Measurements from ENCODE around the gene IGSF5. TPM values are rescaled to one million over a fixed set of nuclear protein-coding genes. Genes with fewer than 3 reads are reported as not detected.

IGSF5 gene
- polyA plus RNA-seq, 3 donors: not detected

GRCh38 chr21:39807738-39808137 is 62.8 kb downstream of the IGSF5 start:
- no peak for TF ChIP-seq CTCF (IDR thresholded peaks at IDR 0.05)

GRCh38 chr21:39809936-39810335 is 65.0 kb downstream of the IGSF5 start:
- no peaks in the 10 kb centered on the region for H3K4me1 Mint-ChIP-seq
- TF ChIP-seq CTCF (IDR thresholded peaks at IDR 0.05): no peak
- Histone ChIP-seq H3K9ac (ENCODE audit: insufficient read depth, low read length, poor library complexity, severe bottlenecking) (no peak overlapping the region), H4K20me1 (ENCODE audit: insufficient read depth, low read length) (no peaks in the 10 kb centered on the region), H3K9me3 (replicated peaks in 1 of 2; ENCODE audit: control insufficient read depth in 1 of 2, insufficient read depth in 1 of 2, low read length in 2 of 2) (no peaks in the 10 kb centered on the region), H3K27me3 (ENCODE audit: control insufficient read depth in 2 of 2, insufficient read depth in 2 of 2, low read length in 2 of 2) (no peaks in the 10 kb centered on the region), H2AFZ (ENCODE audit: insufficient read depth, low read depth, low read length, poor library complexity, severe bottlenecking) (no peak overlapping the region), H3K4me1 (ENCODE audit: control insufficient read depth in 1 of 2, insufficient read depth in 2 of 2, low read length in 2 of 2) (no peaks in the 10 kb centered on the region), H3K36me3 (replicated peaks in 1 of 2; ENCODE audit: control insufficient read depth in 1 of 2, insufficient read depth in 2 of 2, low read length in 2 of 2) (no peaks in the 10 kb centered on the region), H3K79me2 (ENCODE audit: insufficient read depth, low read length) (no peaks in the 10 kb centered on the region), H3K4me3 (replicated peaks in 1 of 3; ENCODE audit: low read depth in 2 of 3, low read length in 3 of 3) (no peak overlapping the region), H3K27ac (ENCODE audit: low read depth in 1 of 2, low read length in 2 of 2) (no peak overlapping the region), H3K4me2 (replicated peaks; ENCODE audit: extremely low read depth, low read length, poor library complexity, severe bottlenecking) (no peak overlapping the region)
- no peak overlapping the region for H3K27ac Mint-ChIP-seq
- H3K36me3 Mint-ChIP-seq: no peaks in the 10 kb centered on the region
- no peak for DNase-seq
- H3K4me3 Mint-ChIP-seq: no peak overlapping the region
- peaks cover 2 to 12% (median 9%) of the 10 kb centered on the region in 7 donors for H3K9me3 Mint-ChIP-seq
- intact Hi-C loops (cut with micrococcal nuclease): no loop called here
- H3K27me3 Mint-ChIP-seq (ENCODE audit: low read depth in 3 of 3): peaks cover 2 to 5% (median 2%) of the 10 kb centered on the region in 3 donors
- 82% methylated on average over 3 of the region's 5 CpGs for WGBS (ENCODE audit: insufficient coverage)

More at GRCh38 chr21:39807738-39808137, 62.8 kb downstream of the IGSF5 start:
- H3K4me1 Mint-ChIP-seq: no peaks in the 10 kb centered on the region
- H3K36me3 Mint-ChIP-seq: no peaks in the 10 kb centered on the region
- DNase-seq: no peak
- H3K79me2 ChIP-seq (ENCODE audit: insufficient read depth, low read length): no peaks in the 10 kb centered on the region
- no peak overlapping the region for H3K27ac Mint-ChIP-seq
- H3K9me3 Mint-ChIP-seq: peaks cover 2 to 14% (median 7%) of the 10 kb centered on the region in 7 donors
- no peak overlapping the region for H3K4me2 ChIP-seq (replicated peaks; ENCODE audit: extremely low read depth, low read length, poor library complexity, severe bottlenecking)
- H3K27ac ChIP-seq (ENCODE audit: low read depth in 1 of 2, low read length in 2 of 2): no peak overlapping the region
- H3K9ac ChIP-seq (ENCODE audit: insufficient read depth, low read length, poor library complexity, severe bottlenecking): no peak overlapping the region
- no peaks in the 10 kb centered on the region for H3K27me3 ChIP-seq (ENCODE audit: control insufficient read depth in 2 of 2, insufficient read depth in 2 of 2, low read length in 2 of 2)
- H3K4me3 Mint-ChIP-seq: no peak overlapping the region
- H3K36me3 ChIP-seq (replicated peaks in 1 of 2; ENCODE audit: control insufficient read depth in 1 of 2, insufficient read depth in 2 of 2, low read length in 2 of 2): no peaks in the 10 kb centered on the region
- H3K4me1 ChIP-seq (ENCODE audit: control insufficient read depth in 1 of 2, insufficient read depth in 2 of 2, low read length in 2 of 2): no peaks in the 10 kb centered on the region
- no peaks in the 10 kb centered on the region for H3K9me3 ChIP-seq (replicated peaks in 1 of 2; ENCODE audit: control insufficient read depth in 1 of 2, insufficient read depth in 1 of 2, low read length in 2 of 2)
- no peaks in the 10 kb centered on the region for H4K20me1 ChIP-seq (ENCODE audit: insufficient read depth, low read length)
- peaks cover 2 to 5% (median 2%) of the 10 kb centered on the region in 3 donors for H3K27me3 Mint-ChIP-seq (ENCODE audit: low read depth in 3 of 3)
- no peak overlapping the region for H3K4me3 ChIP-seq (replicated peaks in 1 of 3; ENCODE audit: low read depth in 2 of 3, low read length in 3 of 3)
- intact Hi-C loops (cut with micrococcal nuclease): no loop called here
- H2AFZ ChIP-seq (ENCODE audit: insufficient read depth, low read depth, low read length, poor library complexity, severe bottlenecking): no peak overlapping the region
- WGBS (ENCODE audit: insufficient coverage): 46% methylated on average over 3 of the region's 3 CpGs
